Epithelial cell of proximal tubule (primary cell): ENCODE results near the gene VWCE. TPM values are rescaled to one million over a fixed set of nuclear protein-coding genes. Genes with fewer than 3 reads are reported as not detected.

Experiments
- DNase-seq: peaks from one replicate; pipeline ENCODE4 v3.0.0-alpha.2; 2011; ENCODE audit warnings: low read depth
- H3K4me3 ChIP-seq: 2 replicates; pipeline ENCODE4 v1.5.1; 2011; ENCODE audit warnings: low read depth, mild to moderate bottlenecking, low read length
- CTCF ChIP-seq: conservative IDR thresholded peaks from 2 replicates; pipeline ENCODE4 v1.5.1; 2012; ENCODE audit warnings: low read depth, mild to moderate bottlenecking, low read length
- total RNA-seq: library from RNA; depleted of rRNA; stranded (reverse); fragments of >200 nt; gene quantifications from 2 replicates; pipeline ENCODE4 v1.2.3, GENCODE V29; 2015

VWCE gene
- total RNA-seq, 1 donor from 2014 or later = 3.5 TPM

- no peak for TF ChIP-seq CTCF
- DNase-seq = no peak
- H3K4me3 ChIP-seq = peak overlapping the region; percentile 63
Observed at GRCh38 chr11:61295596-61295926, 445 bp upstream of the VWCE start.

- no peak for TF ChIP-seq CTCF
- H3K4me3 ChIP-seq = peak overlapping the region; percentile 63
- DNase-seq = no peak
Observed at GRCh38 chr11:61293867-61294716, 1.0 kb downstream of the VWCE start.

- TF ChIP-seq CTCF = no peak
- no peak for DNase-seq
Observed at GRCh38 chr11:61292356-61292755, 2.8 kb downstream of the VWCE start.

GRCh38 chr11:61290905-61291690, 4.0 kb downstream of the VWCE start:
- DNase-seq = no peak
- TF ChIP-seq CTCF = peak; percentile 4
- no peak overlapping the region for H3K4me3 ChIP-seq

More at GRCh38 chr11:61292356-61292755, 2.8 kb downstream of the VWCE start:
- no peak overlapping the region for H3K4me3 ChIP-seq

GRCh38 chr11:61287338-61287977, 7.7 kb downstream of the VWCE start:
- no peak for DNase-seq
- TF ChIP-seq CTCF = no peak
- H3K4me3 ChIP-seq = no peak overlapping the region

- no peak for DNase-seq
- no peak overlapping the region for H3K4me3 ChIP-seq
- TF ChIP-seq CTCF = no peak
Observed at GRCh38 chr11:61283613-61284012, 11.5 kb downstream of the VWCE start.
